GM21786 (cell line): ENCODE measurements around the gene ATP5IF1.

Source experiments
- ATAC-seq: cut with Tn5 transposase; IDR thresholded peaks from one replicate; pipeline ENCODE4 v1.9.1; 2021; ENCODE audit not compliant: unreplicated experiment

ATP5IF1 gene

DNA sequence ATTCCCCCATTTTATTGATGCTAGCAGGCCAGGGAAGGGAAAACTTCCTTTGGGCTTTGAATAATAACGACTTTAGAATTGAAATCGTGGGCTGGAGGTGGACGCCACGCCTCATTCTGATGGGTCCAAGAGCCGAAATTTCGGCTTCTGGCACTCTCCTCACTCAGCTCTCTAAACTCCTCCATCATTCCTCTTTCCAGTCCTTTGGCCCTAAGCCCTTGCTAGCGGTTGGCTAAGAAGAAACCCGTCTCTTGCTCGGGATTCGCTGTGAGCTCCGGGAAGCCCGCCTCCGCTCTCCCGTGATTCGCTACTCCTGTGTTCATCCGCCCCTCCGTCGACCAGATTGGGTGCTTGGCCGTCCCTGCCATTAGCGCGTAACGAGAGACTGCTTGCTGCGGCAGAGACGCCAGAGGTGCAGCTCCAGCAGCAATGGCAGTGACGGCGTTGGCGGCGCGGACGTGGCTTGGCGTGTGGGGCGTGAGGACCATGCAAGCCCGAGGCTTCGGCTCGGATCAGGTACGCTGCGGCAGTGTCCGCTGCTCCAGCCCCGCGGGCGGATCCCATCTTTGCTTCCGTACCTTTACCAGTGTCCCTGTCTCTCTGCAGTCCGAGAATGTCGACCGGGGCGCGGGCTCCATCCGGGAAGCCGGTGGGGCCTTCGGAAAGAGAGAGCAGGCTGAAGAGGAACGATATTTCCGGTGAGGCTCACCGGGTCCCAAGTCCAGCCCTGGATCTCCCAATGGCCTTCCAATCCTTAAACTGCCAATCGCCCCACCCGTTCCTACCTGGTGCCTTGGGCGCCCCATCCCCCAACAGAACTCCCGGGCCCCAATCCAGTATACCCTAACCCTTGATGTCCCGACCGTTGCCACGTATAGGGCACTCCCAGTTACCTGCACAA, at the start of gene ATP5IF1:
ATP5IF1 (plus strand) TSS at position 370 of the 901 bp plus-strand sequence; CDS start at position 430, 60 bp downstream.
- peak; percentile 86 for ATAC-seq

DNA sequence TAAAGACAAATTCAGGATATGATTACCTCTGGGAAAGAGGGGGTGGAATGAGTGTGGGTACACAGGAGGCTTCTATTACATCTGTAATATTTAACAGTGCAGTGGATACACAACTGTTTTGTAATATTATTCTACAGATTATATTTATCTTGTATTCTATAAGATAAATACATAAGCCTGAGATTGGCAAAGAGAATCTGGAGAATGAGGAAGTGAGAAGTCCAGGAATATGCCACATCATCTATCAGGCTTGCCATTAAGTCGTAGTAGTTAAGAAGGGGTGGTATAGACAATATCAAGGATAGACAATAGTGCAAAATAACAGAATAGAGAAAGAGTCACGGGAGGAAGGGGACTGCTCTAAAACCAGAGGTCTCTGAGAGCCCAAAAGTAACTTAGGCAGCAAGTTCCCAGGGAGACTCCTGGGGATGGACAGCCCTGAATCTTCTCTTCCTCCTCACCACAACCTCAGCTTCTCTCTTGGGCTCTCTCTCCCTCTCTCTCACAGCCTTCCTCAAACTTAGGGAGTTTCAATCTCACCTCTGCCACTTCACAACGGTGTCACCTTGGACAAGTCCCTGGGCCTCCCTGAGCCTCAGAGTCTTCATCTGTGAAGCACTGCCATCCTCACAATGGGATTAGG, 45.5 kb upstream of the ATP5IF1 start:
- no peak for ATAC-seq

DNA sequence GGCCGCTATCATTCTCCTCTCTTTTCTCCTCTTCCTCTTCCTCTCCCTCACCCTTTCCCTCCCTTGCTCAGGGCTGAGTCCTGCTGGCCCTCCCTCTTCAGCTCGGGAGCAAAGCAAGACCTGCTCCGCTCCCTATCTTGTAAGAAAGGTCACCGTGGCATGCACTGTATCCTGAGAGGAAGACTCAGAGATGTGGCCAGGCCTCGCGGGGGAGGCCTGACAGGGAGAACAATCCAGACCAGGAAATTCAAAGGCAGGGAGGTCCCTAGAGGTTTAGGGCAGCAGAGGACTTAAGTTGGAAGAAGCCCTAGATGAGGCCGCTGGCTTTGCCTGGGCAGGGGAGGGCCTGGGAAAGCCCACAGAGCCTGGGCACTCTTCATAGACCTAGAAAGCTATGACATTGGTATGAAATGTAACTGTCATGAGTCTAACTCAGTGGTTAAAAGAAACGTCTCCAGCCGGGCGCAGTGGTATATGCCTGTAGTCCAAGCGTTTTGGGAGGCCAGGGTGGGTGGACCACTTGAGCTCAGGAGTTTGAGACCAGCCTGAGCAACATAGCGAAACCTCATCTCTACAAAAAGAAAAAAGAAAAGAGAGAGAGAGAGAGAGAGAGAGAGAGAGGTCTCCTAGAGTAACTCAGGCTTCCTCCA, 44.8 kb upstream of the ATP5IF1 start:
- ATAC-seq, result no peak

DNA sequence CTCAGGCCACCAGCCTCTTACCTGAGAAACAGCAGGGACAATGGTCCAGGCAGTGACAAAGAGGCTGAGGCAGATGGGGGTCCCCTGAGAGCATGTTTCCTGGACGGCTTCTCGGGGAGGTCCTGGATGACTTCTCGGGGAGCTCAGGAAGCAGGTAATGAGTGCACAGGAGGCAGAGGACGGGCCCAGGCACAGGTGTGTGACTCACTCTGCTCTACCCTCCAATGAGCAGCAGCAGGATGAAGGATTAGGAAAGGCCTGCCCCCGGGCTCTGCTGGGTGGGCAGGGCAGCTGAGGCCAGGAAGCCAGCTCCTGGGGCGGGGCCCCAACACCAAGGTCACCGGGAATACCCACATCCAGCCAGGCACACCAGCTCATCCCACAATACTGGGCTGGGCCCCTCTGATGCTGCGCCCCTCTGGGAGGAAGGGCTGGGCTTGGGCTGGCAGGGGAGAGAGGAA, 42.2 kb upstream of the ATP5IF1 start:
- no peak for ATAC-seq

DNA sequence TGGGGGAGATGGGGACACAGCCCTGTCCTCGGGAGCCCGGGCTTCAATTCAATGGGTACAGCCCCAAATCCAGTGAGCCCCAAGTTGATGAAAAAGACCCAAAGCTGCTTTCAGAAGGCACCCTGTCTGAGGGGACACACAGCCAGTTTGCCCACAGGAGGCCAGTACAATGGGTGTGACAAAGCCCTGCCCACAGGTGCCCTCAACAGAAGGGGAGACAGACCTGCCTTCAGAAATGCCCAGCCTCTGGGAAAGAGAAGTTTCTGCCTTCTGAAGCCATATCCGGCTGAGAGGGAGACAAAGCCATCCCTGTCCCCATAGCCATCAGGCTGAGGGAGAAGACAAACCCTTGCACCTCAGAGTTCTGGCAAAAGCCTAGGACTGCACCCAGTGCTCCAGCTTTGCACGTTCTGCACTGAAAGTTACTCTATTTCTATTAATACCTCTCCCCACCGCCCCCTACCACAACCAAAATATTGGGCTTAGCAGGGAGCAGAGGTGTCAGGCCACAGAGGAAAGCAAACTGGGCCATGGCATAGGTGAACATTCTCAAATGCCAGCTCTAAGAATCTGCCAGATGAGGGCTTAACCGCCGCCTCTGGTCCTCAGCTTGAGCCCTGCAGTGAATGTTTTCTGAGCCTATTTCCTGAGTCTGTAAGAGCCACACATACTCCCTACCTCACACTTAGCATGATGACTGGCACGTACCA, 41.4 kb upstream of the ATP5IF1 start:
- ATAC-seq, result no peak

DNA sequence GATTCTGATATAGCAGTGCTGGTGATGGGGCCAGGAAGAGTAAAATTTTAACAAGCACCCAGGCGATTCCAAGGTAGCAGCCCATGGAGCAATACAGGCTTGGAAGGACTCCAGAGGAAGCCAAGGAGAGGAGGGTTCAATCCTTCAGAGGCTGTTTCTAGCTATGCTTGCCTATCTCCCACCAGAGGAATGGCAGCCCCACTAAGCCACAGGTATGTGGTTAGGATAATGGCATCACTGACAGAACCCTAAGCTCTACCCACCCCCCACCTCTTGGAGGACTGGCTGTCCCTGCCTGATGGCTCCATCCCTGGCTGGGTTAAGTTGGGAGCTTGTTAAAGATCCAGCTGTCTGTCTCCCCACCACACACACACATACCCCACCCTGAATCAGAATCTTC, 40.1 kb upstream of the ATP5IF1 start:
- no peak for ATAC-seq

DNA sequence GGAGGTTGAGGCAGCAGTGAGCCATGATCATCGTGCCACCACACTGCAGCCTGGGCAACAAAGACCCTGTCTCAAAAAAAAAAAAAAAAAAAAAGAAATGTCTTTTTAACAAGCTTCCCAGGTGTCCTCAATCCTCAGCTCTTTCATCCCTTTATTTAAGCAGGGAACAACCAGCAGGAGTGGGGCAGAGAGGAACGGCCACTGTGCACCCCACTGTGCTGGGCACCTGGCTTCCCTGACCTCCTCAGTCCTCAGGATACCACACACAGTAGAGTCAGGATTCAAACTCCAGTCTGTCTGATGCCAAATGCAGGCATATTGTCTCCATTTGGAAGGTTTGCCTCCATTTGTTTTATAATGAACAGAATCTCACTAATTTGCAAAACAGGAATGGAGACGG, 39.6 kb upstream of the ATP5IF1 start:
- ATAC-seq, result no peak

DNA sequence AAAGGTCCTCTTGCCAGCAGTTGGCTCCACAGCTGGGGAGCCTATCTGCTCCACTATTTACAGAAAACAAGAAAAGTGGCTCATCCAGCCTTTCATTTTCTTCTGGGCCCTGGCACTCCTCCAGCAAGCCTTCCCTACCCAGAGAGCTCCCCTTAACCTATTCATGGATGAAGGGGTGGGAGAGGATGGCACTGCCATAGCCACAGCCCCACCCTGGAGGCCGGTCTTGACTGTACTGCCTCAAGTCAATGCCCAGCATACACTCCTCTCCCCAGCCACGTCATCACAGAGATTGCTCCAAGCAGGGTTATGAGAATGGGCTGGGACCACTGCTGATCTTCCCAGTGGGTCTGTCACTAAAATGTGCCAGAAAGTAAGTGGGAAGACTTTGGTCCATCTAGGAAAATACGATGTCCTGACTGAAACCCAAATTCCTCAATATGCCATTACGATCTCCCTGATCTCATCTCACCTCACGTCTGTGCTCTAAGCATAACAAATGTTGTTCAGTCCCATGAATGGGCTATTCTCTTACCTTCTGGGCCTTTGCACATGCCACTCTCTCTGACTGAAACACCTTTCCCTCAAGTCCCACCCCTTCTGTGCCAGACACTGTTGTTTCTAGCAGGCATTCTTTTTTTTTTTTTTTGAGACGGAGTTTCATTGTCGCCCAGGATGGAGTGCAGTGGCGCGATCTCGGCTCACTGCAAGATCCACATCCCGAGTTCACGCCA, 38.1 kb upstream of the ATP5IF1 start:
- no peak for ATAC-seq

DNA sequence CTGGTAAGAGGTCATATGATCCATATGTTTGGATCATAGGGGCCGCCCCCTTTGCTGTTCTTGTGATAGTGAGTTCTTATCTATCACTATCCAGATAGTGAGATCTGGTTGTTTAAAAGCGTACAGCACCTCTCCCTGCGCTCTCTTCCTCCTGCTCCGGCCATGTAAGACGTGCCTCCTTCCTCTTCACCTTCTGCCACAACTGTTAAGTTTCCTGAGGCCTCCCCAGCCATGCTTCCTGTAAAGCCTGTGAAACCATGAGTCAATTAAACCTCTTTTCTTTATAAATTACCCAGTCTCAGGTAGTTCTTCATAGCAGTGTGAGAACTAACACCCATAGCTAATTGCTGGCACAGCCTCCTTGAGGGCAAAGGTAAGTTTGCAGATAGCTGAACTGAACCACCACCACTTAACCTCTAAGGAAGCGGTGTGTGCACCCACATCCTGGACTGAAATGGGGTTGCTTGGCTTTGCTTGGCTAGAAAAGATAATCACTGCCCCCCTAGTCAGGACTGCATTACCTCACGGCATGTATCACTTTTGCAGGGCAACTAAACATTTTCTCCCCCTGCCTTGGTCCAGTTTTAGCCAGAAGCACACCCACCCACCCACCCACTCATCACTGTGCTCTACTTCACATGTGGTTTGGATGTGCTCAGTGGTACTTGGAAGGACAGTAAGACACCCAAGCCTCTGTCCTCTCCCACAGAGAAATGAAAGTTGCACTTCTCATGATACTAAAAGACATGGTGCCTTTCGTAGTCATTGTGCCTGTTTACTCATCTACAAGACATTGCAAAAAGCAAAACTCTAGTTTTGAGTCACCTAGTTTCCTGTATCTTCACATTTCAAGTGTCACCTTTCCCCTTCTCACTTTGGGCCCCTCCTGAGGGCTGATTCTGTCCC, 36.3 kb upstream of the ATP5IF1 start:
- peak; percentile 65 for ATAC-seq

DNA sequence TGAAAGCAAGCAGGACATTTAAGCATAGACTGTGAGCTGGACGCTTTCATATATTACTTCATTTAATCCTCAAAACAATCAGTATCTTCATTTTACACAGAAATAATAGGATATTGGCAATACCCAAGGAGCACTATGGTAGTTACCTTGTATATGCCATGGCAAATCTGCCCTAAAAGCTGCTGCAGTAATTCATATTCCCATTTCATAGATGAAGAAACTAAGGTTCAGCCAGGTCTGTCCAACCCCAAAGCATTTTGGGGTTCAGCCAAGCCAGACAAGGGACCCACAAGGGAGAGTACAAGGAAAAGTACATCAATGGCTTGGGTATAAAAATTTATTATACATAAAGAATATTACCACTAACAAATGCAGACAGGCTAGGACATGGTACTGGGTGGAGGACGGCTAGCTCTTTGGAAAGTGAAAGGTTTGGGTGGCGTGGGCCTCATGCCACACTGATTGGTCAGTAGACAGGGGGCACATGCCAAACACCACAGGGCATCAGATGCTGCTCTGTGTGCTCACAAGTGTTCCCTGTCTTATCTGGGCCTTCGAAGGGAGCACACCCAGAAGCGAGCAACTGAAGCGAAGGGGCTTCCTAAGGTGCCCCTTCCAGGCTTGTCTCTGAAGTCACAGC, 35.6 kb upstream of the ATP5IF1 start:
- no peak for ATAC-seq

DNA sequence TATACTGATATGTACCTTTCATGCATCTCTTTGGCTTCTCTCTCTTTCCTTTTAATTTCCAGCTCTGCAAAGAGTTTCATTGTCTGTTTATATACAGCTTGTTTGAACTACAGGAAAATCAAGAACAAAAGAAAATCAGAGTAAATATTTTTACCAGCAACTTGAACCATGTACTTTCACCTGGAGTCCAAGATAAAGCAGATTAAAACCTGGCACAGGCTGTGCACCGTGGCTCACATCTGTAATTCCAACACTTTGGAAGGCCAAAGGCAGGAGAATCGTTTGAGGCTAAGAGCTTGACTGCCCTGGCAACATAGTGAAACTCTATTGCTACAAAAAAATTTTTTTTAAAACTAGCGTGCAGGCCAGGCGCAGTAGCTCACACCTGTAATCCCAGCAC, 30.7 kb upstream of the ATP5IF1 start:
- no peak for ATAC-seq

DNA sequence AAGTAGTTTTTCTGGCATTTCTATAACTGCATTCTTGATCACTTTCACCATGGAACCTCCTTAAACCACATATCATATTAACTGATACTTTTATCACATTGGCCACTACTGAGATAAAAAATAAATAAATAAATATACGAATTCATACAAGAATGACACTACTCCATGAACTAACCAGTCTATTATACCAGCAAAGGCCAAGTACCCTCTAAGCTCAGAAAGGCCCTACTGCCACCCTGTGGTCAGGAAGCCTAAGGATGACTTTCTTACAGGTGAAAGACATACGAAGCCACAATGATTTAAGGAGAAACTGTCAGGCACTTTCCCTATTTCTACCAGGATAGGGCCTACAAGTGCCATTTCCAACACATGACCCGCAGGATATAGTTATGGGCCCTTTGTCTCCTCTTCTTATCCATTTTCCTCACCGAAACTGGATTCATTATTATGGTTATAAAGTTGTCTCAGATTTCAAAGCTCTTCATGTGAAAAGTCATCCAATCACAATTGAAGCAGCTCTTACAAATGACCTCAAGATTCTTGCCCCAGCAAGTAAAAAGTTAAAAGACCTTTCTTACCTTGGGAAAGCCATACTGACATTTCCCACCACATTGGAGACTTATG, 27.0 kb upstream of the ATP5IF1 start:
- ATAC-seq, result no peak

DNA sequence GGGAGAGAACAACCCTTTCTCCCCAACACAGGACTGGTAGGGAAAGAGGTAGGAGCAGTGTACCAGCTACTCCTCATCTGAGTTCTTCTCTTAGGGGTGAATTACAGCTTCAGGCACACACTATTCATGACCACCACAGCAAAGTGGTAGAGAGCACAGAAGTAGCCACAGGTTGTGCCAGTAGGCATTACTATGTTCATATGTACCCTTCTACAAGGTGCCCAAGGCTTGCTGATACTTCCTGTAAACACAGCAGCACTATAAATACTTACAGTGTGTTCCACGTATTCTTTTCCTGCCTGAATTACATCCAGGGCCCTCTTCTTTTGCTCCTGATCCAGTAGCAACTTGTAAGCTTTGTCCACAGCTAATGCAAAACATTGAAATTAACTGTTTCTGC, 26.2 kb upstream of the ATP5IF1 start:
- ATAC-seq, result no peak

DNA sequence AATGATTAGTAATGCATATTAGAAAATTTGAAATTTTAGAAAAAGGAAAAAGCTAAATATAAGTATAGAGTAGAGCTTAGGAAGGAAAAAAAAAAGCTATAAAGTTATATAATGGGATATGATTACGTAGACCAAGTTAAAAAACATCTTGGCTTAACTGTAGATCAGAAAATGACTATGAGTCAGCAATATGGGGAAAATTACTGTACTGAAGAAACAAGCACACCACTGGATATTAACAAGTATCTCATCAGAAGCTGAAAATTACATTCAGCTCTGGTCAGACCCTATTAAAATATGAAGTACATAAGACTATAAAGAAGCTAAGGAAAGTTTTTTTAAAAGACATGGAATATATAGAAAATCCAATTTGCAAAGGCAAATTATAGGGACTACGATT, 22.6 kb upstream of the ATP5IF1 start:
- no peak for ATAC-seq

DNA sequence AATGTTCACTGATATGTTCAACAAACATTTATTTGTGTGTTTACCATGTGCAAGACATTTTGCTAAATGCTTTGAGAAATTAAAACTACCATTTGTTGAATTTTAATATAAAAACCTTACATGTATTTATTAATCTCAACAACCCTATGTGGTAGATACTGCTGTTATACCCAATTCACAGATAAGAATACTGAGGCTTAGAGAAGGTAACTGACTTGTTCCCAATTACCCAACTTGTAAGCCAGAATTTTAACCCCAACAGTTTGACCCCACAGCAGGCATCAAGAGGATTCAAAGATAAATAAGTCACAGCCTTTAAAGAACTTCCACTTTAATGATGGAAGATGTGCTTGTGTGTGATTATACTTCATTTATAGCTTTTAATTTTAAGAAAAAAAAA, 6.8 kb upstream of the ATP5IF1 start:
- ATAC-seq, result no peak

DNA sequence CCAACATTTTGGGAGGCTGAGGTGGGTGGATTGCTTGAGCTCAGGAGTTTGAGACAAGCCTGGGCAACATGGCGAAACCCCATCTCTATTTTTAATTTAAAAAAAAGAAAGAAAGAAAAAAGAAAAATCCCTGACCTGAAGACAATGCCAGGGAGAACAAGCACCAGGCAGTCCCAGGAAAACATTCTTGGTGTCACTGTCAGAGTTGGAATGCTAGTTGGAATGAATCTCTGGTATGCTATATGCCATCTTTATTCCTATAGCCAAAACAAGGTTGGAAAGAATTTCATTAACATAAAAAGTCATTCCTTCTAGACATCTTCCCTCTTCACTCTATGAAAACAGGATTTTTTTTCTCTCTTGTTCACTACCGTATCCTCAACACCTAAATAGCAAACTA, 5.9 kb upstream of the ATP5IF1 start:
- ATAC-seq, result no peak

DNA sequence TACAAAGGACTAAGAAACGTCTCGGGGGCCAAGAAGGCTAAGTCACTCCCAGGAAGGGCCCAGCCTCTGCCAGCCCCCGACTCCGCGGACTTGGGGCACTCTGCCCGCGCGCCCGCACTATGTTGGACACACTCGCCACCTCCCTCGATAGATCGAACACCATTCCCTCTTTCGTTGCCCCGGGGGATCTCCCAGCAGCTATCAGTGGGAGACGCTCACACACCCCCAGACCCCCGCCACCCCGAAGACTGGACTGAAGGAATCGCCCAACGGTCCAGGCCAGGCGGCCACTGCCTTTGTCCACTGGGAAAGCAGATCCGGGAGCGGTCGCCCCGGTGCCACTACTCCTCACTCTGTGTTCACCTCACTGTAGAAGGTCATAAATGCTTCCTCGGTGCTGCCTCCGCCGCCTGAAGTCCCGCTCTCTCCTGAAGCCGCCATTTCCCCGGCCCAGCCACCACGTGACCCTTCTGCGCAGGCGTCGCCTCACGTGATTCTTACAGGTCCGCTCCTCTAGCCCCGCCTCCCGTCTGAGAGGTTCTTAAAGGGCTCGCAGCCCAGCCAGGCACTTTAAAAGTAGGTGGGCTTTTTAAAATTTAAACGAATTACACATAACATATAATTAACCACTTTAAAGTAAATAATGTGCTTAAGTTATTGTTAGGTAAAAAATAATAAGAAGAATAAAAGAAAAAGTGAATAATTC, 3.2 kb upstream of the ATP5IF1 start, which contains the start of gene DNAJC8:
DNAJC8 (minus strand) TSS at position 472 of the 706 bp plus-strand sequence; CDS start at position 441, 31 bp downstream.
- peak; percentile 44 for ATAC-seq

DNA sequence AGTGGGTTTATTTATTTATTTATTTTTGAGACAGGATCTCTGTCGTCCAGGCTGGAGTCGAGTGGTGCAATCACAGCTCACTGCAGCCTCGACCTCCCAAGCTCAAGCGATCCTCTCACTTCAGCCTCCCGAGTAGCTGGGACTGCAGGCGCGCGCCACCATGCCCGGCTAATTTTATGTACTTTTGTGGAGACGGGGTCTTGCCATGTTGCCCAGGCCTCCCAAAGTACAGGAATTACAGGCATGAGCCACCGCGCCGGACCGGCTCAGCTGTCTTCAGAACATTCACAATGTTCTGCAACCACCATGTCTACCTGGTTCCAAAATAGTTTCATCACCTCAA, 2.7 kb upstream of the ATP5IF1 start:
- no peak for ATAC-seq
